ENCODE measurements around the gene KLHL10.

DNA sequence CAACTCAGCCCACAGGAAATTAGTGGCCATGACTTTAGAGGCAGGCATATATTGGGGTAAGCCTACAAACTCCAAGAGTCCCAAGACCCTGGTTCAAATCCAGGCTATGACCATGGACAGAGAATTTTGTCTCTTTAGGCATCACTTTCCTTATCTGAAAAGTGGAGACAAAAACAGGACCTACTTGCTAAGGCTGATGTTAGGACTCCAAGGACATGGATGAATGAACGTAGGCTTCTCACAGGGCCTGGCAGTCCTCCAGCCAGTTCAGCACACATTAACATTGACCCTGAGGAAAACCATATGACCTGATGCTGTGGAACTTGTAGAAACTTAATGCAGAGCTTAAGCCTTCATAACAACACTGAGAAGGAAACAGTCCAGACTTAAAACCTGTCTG lies 23.4 kb upstream of the KLHL10 start:
- TF ChIP-seq ZNF565 (CRISPR knock-in tag; conservative IDR thresholded peaks at IDR 0.05; ENCODE audit: low read depth) = no peak
- no peak for TF ChIP-seq SNAI2 (CRISPR knock-in tag; IDR thresholded peaks at IDR 0.05)
- TF ChIP-seq TCF4 (CRISPR knock-in tag; IDR thresholded peaks at IDR 0.05; ENCODE audit: borderline replicate concordance) = no peak
- TF ChIP-seq PPARA (CRISPR knock-in tag; IDR thresholded peaks at IDR 0.05; ENCODE audit: borderline replicate concordance) = no peak
- TF ChIP-seq CSDC2 (CRISPR knock-in tag; IDR thresholded peaks at IDR 0.05) = no peak
- TF ChIP-seq GLIS3 (CRISPR knock-in tag; IDR thresholded peaks at IDR 0.05) = no peak
- TF ChIP-seq, protein P1, sequence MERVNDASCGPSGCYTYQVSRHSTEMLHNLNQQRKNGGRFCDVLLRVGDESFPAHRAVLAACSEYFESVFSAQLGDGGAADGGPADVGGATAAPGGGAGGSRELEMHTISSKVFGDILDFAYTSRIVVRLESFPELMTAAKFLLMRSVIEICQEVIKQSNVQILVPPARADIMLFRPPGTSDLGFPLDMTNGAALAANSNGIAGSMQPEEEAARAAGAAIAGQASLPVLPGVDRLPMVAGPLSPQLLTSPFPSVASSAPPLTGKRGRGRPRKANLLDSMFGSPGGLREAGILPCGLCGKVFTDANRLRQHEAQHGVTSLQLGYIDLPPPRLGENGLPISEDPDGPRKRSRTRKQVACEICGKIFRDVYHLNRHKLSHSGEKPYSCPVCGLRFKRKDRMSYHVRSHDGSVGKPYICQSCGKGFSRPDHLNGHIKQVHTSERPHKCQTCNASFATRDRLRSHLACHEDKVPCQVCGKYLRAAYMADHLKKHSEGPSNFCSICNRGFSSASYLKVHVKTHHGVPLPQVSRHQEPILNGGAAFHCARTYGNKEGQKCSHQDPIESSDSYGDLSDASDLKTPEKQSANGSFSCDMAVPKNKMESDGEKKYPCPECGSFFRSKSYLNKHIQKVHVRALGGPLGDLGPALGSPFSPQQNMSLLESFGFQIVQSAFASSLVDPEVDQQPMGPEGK (CRISPR knock-in tag; IDR thresholded peaks at IDR 0.05; ENCODE audit: borderline replicate concordance) = no peak
- no peak for TF ChIP-seq BACH2 (CRISPR knock-in tag; IDR thresholded peaks at IDR 0.05; ENCODE audit: borderline replicate concordance)
- TF ChIP-seq ARNTL (CRISPR knock-in tag; IDR thresholded peaks at IDR 0.05; ENCODE audit: borderline replicate concordance, low read depth) = no peak
- TF ChIP-seq, protein P2, sequence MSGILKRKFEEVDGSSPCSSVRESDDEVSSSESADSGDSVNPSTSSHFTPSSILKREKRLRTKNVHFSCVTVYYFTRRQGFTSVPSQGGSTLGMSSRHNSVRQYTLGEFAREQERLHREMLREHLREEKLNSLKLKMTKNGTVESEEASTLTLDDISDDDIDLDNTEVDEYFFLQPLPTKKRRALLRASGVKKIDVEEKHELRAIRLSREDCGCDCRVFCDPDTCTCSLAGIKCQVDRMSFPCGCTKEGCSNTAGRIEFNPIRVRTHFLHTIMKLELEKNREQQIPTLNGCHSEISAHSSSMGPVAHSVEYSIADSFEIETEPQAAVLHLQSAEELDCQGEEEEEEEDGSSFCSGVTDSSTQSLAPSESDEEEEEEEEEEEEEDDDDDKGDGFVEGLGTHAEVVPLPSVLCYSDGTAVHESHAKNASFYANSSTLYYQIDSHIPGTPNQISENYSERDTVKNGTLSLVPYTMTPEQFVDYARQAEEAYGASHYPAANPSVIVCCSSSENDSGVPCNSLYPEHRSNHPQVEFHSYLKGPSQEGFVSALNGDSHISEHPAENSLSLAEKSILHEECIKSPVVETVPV (CRISPR knock-in tag; IDR thresholded peaks at IDR 0.05) = no peak
- no peak for TF ChIP-seq ZFP30 (CRISPR knock-in tag; IDR thresholded peaks at IDR 0.05)
